GM23338 (cell line): ENCODE data around the gene OR11H7.

Experiments used
- TF ChIP-seq, protein P1 (sequence below): fragments of 250-450 bp; sonication (Bioruptor Pico); IDR thresholded peaks from 2 replicates; pipeline ENCODE4 v1.5.0; 2020; ENCODE audit warnings: mild to moderate bottlenecking, moderate library complexity
- TF ChIP-seq, protein P2 (sequence below), 2 experiments: fragments of 200-600 bp in 1 of 2; sonication (generic) in 1 of 2; conservative IDR thresholded peaks; 2 replicates each; pipeline versions ENCODE4 v1.5.1 to v1.6.1; 2016 to 2017; ENCODE audit warnings: antibody characterized with exemption in 2 of 2, low read depth in 2 of 2, mild to moderate bottlenecking in 2 of 2, moderate library complexity in 1 of 2

- TF ChIP-seq, protein P1, sequence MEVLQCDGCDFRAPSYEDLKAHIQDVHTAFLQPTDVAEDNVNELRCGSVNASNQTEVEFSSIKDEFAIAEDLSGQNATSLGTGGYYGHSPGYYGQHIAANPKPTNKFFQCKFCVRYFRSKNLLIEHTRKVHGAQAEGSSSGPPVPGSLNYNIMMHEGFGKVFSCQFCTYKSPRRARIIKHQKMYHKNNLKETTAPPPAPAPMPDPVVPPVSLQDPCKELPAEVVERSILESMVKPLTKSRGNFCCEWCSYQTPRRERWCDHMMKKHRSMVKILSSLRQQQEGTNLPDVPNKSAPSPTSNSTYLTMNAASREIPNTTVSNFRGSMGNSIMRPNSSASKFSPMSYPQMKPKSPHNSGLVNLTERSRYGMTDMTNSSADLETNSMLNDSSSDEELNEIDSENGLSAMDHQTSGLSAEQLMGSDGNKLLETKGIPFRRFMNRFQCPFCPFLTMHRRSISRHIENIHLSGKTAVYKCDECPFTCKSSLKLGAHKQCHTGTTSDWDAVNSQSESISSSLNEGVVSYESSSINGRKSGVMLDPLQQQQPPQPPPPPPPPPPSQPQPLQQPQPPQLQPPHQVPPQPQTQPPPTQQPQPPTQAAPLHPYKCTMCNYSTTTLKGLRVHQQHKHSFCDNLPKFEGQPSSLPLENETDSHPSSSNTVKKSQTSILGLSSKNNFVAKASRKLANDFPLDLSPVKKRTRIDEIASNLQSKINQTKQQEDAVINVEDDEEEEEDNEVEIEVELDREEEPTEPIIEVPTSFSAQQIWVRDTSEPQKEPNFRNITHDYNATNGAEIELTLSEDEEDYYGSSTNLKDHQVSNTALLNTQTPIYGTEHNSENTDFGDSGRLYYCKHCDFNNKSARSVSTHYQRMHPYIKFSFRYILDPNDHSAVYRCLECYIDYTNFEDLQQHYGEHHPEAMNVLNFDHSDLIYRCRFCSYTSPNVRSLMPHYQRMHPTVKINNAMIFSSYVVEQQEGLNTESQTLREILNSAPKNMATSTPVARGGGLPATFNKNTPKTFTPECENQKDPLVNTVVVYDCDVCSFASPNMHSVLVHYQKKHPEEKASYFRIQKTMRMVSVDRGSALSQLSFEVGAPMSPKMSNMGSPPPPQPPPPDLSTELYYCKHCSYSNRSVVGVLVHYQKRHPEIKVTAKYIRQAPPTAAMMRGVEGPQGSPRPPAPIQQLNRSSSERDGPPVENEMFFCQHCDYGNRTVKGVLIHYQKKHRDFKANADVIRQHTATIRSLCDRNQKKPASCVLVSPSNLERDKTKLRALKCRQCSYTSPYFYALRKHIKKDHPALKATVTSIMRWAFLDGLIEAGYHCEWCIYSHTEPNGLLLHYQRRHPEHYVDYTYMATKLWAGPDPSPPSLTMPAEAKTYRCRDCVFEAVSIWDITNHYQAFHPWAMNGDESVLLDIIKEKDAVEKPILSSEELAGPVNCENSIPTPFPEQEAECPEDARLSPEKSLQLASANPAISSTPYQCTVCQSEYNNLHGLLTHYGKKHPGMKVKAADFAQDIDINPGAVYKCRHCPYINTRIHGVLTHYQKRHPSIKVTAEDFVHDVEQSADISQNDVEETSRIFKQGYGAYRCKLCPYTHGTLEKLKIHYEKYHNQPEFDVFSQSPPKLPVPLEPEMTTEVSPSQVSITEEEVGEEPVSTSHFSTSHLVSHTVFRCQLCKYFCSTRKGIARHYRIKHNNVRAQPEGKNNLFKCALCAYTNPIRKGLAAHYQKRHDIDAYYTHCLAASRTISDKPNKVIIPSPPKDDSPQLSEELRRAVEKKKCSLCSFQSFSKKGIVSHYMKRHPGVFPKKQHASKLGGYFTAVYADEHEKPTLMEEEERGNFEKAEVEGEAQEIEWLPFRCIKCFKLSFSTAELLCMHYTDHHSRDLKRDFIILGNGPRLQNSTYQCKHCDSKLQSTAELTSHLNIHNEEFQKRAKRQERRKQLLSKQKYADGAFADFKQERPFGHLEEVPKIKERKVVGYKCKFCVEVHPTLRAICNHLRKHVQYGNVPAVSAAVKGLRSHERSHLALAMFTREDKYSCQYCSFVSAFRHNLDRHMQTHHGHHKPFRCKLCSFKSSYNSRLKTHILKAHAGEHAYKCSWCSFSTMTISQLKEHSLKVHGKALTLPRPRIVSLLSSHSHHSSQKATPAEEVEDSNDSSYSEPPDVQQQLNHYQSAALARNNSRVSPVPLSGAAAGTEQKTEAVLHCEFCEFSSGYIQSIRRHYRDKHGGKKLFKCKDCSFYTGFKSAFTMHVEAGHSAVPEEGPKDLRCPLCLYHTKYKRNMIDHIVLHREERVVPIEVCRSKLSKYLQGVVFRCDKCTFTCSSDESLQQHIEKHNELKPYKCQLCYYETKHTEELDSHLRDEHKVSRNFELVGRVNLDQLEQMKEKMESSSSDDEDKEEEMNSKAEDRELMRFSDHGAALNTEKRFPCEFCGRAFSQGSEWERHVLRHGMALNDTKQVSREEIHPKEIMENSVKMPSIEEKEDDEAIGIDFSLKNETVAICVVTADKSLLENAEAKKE (CRISPR knock-in tag) = no peak
- TF ChIP-seq, protein P2, sequence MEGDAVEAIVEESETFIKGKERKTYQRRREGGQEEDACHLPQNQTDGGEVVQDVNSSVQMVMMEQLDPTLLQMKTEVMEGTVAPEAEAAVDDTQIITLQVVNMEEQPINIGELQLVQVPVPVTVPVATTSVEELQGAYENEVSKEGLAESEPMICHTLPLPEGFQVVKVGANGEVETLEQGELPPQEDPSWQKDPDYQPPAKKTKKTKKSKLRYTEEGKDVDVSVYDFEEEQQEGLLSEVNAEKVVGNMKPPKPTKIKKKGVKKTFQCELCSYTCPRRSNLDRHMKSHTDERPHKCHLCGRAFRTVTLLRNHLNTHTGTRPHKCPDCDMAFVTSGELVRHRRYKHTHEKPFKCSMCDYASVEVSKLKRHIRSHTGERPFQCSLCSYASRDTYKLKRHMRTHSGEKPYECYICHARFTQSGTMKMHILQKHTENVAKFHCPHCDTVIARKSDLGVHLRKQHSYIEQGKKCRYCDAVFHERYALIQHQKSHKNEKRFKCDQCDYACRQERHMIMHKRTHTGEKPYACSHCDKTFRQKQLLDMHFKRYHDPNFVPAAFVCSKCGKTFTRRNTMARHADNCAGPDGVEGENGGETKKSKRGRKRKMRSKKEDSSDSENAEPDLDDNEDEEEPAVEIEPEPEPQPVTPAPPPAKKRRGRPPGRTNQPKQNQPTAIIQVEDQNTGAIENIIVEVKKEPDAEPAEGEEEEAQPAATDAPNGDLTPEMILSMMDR (conservative IDR thresholded peaks at IDR 0.05; ENCODE audit: low read depth in 2 of 2) = no peak
These were observed 32.9 kb upstream of the OR11H7 start for GRCh38 chr14:20195911-20196310.
